ENCODE data around the gene GNG13.

GNG13 gene

DNA sequence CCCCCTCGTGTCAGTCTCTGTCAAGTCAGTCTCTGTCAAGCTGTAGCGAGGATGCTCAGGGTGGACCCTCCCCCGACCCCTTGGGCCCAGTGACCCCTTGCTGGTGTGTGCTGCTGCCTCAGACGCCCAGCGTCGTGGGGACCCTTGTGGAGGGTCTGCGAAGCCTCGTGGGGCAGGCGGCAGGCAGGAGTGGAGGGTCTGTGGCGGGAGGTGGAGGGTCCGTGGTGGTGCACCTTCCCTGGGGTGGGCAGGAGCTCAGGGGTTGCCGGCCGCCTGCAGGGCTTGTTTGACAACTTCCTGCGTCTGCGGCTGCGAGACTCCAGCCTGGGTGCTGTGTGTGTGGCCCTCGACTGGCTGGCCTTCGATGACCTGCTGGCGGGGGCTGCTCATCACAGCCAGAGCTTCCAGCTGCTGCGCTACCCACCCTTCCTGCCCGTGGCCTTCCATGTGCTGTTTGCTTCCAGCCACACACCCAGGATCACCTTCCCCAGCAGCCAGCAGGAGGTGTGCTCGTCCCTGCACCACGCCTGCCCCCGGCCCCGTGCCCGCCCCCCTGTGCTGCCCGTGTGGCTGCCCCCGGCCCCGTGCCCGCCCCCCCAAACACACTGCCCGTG lies 5.6 kb downstream of the GNG13 start:
- no peak for DNase-seq (ENCODE audit: low read depth in 1 of 2, low spot score in 1 of 2)

DNA sequence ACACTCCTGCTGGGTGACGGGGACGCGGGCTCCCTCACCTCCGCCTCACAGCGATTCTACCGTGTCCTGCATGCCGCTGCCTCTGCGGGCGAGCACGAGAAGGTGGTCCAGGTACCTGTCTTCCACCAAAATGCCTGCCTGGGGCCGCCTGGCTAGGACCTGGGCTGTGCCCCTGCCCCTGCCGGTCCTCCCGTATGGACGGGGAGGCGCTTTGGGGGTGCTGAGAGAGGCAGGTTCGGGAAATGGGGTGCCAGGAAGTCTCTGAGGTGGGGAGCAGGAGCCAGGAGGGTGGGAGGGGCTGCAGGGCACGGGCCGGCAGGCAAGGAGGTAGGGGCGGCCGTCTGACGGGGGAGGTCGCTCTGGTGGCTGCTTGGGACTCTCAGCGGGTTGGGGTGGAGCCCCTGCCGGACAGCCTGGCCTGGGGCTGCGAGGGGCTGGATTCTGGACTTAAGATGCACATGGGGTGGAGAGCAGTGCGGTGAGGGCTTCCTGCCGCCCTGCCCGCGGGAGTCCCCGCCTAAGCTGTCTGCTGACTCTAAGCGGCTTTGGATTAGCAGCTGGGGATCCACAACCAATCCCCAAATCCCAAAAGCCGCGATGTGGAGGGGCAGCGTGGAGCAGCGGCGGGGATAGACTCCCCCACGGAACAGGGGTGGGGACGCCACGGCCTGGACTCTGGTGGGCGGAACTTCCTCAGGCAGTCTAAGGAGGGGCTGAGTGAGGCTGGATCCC lies 6.3 kb downstream of the GNG13 start:
- no peak for DNase-seq (ENCODE audit: low read depth in 1 of 2, low spot score in 1 of 2)

DNA sequence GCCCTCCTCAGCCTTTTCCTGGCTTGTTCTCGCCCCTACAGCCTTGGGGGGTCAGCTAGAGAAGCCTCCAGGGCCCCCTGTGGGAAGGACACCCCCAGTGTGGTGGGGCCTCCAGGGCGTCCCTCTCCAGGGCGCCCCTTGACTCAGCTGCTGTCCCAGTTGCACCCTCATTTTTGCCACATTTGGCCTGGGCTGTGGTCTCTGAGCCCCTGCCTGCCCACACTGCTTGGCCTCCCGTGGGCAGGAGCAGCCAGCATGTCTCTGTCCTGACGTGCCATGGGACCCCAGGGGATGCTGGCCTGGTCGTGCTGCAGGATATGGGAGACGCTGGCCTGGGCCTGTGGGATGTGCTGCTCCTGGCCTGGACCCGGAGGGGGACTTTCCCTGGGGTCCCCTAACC lies 7.1 kb downstream of the GNG13 start:
- no peak for DNase-seq (ENCODE audit: low read depth in 1 of 2, low spot score in 1 of 2)

DNA sequence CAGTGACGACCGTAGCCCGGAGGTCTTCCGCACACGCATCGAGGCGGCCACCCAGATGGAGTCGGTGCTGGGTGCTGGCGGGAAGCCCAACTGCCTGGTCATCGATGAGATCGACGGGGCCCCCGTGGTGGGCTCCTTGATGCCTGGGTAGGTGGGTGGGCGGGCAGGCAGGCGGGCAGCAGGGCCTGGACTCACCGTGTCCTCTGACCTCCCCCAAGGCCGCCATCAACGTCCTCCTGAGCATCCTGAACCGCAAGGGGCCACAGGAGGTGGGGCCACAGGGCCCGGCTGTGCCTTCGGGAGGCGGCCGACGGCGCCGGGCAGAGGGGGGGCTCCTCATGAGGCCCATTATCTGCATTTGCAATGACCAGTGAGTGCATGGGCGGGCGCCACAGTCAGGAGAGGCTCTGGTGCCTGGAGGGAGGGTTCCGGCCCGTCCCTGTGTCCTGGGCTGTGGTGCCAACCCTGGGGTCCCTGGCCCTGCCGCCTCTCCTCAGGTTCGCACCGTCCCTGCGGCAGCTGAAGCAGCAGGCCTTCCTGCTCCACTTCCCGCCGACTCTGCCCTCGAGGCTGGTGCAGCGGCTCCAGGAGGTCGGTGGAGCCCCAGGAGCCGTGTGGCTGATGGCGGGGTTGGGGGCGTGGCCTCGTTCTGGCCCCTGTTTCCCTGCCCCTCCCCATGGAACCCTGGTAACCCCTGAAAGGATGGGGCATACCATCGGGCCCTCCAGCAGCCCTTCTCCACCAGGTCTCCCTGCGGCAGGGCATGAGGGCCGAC lies 8.1 kb downstream of the GNG13 start:
- DNase-seq (ENCODE audit: low read depth in 1 of 2, low spot score in 1 of 2), result no peak

DNA sequence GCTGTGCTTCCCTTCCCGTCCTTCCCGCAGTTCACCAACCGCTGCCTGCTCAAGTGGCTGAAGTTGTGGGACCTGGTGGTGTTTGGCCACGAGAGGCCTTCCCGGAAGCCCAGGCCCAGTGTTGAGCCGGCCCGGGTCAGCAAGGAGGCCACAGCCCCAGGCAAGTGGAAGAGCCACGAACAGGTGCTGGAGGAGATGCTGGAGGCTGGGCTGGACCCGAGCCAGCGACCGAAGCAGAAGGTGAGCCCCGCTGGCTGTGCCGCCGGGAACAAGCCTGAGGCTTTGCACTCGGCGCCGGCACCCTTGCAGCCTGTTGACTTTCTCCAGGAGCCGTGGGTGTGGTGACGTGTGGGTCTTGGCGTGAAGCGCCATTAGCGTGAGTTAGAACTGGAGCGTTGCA lies 9.4 kb downstream of the GNG13 start:
- no peak for DNase-seq (ENCODE audit: low read depth in 1 of 2, low spot score in 1 of 2)

DNA sequence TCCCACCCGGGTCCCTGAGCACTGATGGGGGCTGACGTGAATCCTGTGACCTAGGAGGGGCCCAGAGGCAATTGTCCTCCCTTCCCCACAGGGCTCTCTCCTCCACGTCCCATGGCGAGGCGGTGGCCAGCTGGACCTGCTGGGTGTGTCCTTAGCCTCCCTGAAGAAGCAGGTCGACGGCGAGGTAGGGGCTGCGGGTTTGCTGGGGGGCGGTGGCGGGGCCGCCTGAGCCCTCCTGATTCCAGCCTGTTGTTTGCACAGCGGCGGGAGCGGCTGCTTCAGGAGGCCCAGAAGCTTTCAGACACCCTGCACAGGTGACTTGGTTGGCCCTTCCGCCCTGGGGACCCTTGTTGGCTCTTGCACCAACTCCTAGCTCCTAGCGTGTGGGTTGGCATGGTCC lies 10.4 kb downstream of the GNG13 start:
- no peak for DNase-seq (ENCODE audit: low read depth in 1 of 2, low spot score in 1 of 2)

DNA sequence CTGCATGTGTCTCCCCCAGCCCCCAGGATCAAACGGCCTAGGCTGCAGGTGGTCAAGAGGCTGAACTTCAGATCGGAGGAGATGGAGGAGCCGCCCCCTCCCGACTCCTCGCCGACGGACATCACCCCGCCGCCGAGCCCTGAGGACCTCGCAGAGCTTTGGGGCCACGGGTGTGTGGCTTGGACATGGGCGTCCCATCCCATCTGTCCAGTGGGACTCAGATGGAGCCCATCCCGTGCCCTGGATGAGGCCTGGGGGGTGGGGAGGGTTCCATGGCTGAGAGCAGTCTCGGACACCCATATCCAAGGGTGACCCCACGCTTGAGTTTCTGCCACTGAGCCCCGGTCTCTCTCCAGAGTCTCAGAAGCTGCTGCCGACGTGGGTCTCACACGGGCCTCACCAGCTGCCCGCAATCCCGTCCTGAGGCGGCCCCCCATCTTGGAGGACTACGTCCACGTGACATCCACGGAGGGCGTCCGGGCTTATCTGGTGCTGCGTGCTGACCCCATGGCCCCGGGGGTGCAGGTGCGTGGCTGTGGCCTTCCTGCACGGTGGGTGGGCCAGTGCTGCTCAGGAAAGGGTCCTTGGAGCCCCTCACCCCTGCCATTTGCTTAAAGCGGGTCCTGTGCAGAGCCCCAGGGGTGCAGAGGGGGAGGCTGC lies 11.2 kb downstream of the GNG13 start:
- no peak for DNase-seq (ENCODE audit: low read depth in 1 of 2, low spot score in 1 of 2)

DNA sequence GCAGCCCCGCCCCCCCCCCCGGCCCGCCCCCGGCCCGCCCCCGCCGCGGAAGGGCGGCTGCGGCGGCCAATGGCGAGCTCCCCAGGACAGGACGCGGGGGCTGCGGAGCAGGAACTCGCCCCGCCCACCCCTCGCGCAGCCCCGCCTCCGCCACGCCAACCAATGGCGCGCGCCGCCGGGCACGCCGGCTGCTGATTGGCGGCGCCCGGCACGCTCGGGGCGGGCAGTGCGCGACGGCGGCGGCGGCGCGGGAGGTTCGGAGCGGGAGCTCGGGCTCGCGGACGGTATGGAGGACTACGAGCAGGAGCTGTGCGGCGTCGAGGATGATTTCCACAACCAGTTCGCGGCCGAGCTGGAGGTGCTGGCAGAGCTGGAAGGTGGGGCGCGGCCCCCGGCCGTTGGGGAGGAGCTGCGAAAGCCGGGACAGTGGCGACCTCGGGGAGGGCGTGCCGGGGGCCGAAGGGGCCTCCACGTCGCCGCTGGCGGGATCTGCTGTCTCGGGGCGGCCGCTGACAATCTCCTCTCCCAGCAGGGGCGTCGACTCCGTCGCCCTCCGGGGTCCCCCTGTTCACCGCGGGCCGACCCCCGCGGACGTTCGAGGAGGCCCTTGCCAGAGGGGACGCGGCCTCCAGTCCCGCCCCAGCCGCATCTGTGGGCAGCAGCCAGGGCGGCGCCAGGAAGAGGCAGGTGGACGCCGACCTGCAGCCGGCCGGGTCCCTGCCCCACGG lies 12.0 kb downstream of the GNG13 start, which contains the start of gene CHTF18:
CHTF18 (plus strand) TSS at position 222 of the 728 bp plus-strand sequence; CDS start at position 287, 65 bp downstream.
- peak; percentile 90 to 93 for DNase-seq (ENCODE audit: low read depth in 1 of 2, low spot score in 1 of 2)

DNA sequence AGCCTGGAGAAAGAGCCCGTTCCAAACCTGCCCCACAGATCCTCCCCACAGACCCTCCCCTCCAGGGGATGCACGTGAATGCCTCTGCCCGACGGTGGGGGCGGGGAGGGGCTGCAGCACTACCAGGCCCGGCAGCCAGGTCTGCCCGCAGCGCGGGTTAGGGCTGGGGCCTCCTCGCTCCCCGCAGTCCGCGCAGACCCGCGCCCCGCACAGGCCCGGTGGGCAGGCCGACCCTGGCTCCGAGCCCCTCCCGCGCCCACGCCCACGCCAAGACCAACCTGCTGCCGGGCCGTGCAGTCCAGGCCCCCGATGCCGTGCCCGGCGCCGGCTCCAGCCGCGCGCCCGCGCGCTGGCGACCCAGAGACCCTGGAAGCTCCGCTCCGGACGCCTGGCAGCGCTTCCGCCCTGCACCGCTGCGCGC lies 12.5 kb downstream of the GNG13 start, which contains the start of gene RPUSD1:
RPUSD1 (minus strand) TSS at position 404 of the 421 bp plus-strand sequence. CDS start 644 bp downstream, outside the sequence.
- DNase-seq (ENCODE audit: low read depth in 1 of 2, low spot score in 1 of 2), result no peak

DNA sequence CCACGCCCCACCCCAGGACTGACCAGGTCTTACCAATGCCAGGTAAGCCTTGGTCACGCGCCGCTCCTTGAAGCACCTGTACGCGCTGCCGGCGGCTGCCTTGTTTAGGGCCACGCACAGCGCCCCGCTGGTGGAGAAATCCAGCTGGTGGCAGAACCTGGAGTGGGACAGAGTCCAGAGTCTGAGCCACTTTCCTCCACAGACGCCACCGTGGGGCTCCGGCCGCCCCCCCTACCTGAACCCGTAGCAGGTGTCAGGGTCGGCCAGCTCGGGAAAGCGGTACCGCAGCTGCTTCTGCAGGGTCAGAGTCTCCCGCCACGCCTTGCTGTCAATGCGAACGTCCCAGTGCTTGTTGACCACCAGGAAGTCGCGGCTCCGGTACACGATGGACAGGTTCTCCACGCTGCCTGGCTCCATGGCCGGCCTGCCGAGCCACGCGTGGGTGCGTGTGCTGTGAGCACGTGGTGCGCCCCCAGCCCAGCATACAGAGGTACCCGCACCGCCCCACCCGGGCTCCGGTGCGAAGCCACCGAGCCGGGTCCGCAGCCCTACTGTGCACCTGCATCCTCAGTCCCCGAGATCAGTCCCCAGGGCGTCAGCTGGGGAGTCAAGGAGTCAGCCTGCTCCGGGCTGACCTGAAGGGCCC lies 13.1 kb downstream of the GNG13 start:
- DNase-seq (ENCODE audit: low read depth in 1 of 2, low spot score in 1 of 2), result no peak

DNA sequence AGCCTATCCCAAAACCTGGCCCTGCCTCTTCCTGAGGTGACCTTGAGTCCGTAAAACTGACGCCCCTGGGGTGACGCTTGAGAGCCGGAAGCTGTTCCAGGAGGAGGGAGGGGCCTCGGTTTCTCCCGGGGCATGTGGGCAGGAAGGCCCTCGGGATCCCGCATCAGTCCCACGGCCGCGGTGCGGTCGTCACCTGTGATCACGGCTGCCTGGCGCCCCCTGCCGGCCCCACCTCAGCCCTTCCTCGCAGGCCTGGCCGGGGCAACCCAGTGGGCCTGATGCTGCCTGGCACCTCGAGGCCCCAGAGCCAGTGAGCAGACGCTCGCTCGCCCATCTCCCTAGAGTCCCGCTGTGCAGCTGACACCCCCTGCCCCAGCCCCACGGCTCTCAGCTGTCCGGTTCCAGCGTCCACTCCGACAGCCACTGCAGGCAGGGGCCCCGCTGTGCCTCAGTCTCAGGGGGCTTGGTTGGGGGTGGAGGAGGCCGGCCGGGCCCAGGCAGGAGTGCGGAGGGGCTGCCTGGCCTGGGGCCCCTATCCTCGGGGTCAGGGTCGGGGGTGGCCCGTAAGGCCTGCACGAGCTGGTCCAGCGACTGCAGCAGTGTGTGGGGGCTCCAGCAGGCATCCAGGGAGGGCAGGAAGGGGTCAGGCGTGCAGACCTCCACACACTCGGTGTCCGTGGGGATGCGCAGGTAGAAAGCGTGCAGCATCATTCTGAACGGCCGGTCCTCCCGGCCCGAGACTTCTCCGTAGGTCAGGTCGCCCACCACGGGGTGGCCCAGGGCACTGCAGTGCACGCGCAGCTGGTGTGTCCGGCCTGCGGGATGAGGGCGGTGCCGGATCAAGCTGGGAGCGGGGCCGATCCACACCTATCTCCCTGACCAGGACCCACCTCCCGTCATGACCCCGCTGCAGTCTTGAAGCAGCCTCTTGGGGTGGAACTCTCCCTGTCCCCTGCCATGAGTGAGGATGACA lies 14.7 kb downstream of the GNG13 start:
- peak; percentile 61 to 63 for DNase-seq (ENCODE audit: low read depth in 1 of 2, low spot score in 1 of 2)

DNA sequence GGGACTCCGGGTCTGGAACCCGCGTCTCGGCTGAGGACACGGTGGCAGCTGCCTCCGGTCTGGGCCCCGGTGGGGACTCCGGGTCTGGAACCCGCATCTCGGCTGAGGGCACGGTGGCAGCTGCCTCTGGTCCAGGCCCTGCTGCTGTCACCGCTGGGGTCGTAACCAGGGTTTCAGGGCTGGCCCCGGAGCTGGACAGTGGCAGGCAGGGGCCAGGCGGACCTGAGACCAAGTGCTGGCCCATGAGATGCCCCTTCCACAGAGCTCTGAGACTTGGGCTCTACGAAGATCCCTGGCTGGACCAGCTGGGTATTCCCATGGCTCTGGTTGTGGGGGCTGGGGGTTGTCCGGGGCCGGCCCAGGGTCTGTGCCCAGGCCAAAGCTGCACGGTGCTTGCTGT lies 16.1 kb downstream of the GNG13 start:
- no peak for DNase-seq (ENCODE audit: low read depth in 1 of 2, low spot score in 1 of 2)

DNA sequence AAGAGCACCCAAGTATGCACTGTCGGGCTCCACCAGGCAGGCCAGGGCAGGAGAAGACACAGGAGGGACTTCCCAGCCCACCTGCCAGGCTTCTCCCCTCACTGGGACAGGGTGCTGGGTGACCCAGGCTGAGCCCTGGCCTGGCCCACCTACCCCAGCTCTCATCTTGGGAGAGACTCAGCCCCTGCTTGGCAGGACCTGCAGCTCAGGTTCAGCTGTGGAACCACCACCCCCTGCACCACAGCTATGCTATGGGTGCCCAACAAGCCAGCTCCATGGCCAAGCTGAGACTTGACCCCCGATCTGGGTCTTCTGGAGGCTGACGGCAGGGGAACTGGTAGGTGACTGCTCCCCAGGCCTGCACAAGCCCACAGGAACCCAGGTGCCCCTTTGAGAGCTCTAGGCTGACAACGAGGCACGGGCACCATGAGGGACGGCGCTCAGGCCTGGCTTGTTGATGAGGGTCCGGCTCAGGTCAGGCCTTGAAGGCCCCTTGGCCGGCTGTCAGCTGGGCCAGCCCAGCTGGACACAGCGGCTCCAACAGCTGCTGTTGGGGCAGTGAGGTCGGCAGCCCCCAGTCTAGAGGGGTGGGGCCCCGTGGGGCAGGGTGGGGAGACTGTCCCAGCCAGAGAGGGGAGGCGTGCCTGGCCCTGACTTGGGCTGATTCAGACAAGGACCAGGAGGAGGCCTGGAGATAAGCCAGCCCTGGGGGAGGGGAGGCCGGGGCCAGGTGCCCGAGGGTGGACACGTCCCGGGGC lies 17.0 kb downstream of the GNG13 start:
- no peak for DNase-seq (ENCODE audit: low read depth in 1 of 2, low spot score in 1 of 2)

DNA sequence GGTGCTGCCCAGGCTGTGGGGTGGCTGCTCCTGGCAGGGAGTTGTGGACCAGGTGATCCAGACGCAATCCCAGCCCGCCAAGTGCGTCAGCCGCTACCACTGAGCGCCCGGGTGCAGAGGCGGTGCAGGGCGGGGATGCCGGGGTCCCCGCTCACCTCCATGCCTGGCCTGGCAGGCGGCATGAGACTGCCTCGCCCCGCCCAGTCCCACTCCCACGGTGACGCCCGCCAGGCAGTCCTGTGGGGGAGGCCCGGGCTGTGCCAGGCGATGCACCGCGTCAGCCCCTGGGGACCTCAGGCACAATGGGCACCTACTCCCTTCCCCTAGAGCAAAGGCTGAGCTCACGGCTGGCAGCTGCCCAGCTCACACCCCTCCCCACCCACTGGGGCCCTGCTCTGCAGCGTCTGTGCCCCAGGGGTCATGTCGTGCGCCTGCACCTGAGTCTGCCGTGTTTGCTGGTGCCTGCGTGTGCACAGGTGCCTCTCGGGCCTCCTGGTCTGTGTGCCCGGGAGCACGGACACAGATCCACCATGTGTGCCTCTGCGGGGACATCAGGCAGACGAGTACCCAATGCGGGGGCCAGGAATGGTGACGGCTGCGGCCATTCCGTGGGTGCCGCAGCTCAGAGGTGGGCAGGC lies 17.6 kb downstream of the GNG13 start:
- no peak for DNase-seq (ENCODE audit: low read depth in 1 of 2, low spot score in 1 of 2)

DNA sequence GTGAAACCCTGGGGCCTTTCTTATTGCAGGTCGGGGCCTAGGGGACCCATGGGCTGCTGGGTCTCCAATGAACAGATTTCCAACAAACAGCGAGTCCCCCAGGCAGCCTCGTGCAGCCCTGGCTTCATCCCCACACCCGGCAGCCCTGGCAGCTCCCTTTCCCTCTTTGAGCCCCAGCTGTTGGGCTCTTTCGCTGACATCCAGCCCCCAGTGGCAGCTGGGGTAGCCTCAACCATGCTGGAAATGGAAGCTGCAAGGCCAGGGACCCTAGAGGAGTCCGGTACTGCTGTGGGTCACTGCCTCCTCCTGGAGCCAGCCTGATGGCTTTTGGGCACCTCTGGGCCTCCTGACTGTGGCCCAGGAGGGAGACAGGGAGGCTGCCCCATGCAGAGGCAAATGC lies 18.3 kb downstream of the GNG13 start:
- DNase-seq (ENCODE audit: low read depth in 1 of 2, low spot score in 1 of 2), result no peak

DNA sequence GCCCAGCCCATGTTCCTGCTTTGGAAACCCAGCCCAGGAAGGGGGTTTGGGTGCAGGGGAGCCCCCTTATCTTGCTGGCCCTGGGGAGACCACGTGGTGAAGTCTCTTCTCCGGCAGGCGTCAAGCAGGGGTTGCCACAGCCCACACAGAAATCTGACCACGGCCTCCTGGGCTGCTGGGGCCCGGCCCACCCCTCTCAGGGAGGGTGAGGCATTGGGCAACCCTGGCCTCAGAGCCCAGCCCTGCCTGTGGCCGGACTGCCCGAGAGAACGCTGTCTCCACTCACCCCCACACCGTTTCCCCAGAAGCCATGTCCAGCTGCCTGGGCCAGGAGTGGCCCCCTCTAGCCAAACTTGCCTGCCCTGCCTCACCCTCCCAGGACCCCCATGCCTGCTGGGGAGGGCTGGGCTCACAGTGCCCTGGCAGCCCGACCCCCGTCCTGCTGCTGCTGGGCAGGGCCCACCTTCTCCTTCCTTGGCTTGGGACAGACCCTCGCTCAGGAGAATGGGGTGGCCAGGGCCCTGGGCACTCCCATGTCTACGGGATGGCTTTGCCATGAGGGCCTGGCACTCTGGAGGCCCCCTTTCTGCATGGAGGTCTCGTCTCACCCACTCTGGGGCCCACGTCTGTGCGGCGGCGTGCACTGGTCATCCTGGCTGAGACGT lies 19.1 kb downstream of the GNG13 start:
- DNase-seq (ENCODE audit: low read depth in 1 of 2, low spot score in 1 of 2), result no peak

DNA sequence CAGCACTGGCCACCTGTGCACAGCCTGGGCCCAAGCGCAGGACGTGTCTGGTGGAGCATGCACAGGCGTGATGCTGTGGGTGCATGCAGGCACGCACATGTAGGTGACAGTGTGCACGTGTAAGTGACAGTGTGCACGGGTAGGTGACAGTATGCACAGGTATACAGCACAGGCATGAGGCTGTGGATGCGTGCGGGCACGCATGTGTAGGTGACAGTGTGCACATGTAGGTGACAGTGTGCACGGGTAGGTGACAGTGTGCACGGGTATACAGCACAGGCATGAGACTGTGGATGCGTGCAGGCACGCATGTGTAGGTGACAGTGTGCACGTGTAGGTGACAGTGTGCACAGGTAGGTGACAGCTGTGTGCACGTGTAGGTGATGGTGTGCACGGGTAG lies 20.2 kb downstream of the GNG13 start:
- no peak for DNase-seq (ENCODE audit: low read depth in 1 of 2, low spot score in 1 of 2)

Measured in activated CD4-positive, alpha-beta T cell treated with anti-CD3 and anti-CD28 coated beads, Interleukin-2, amount 50 U/mL, for 24 hours (primary cell).